ENCODE measurements around the gene SPNS1.

SPNS1 gene

DNA sequence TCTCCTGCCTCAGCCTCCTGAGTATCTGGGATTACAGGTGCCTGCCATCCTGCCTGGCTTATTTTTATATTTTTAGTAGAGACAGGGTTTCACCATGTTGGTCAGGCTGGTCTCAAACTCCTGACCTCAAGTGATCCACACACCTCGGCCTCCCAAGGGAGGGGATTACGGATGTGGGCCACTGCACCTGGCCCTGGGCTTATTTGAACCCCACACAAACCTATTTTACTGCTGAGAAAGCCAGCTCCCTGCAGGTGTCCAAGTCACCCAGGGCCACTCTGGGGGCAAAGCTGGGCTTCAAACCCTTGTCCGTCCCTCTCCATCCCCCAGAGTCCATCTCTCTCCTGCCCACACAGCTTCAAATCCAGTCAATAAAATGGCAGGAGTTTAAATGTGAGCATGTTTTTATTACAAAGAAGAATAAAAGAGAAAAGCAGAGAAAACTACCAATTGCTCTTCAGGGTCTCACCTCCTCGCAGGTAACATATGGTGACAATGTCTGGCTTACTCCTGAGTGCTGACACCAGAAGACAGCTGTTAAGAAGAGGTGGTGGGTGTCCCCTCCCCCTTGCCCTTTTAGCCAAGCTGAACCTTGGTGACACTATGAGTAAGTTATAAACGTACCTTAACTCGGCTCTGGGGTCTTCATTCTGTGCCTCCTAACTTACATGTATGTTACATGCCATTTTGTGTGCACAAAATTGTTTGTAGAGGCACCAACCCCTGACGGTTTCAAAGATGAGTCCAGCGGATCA is 55.7 kb downstream of the SPNS1 start:
- DNase-seq (ENCODE audit: low spot score) = no peak
- TF ChIP-seq, protein P1, sequence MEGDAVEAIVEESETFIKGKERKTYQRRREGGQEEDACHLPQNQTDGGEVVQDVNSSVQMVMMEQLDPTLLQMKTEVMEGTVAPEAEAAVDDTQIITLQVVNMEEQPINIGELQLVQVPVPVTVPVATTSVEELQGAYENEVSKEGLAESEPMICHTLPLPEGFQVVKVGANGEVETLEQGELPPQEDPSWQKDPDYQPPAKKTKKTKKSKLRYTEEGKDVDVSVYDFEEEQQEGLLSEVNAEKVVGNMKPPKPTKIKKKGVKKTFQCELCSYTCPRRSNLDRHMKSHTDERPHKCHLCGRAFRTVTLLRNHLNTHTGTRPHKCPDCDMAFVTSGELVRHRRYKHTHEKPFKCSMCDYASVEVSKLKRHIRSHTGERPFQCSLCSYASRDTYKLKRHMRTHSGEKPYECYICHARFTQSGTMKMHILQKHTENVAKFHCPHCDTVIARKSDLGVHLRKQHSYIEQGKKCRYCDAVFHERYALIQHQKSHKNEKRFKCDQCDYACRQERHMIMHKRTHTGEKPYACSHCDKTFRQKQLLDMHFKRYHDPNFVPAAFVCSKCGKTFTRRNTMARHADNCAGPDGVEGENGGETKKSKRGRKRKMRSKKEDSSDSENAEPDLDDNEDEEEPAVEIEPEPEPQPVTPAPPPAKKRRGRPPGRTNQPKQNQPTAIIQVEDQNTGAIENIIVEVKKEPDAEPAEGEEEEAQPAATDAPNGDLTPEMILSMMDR (IDR thresholded peaks at IDR 0.05; ENCODE audit: borderline replicate concordance, control extremely low read depth, extremely low read depth, insufficient read depth, missing control alignments) = no peak
- in situ Hi-C loops (cut with MboI; ENCODE audit: low sequenced_read_pairs, unreplicated experiment) = no loop called here

All from GM13976 (cell line).